HG02943 (cell line): ENCODE data around the gene PHKG1.
"Not testable (repeated sequence)": the region's sequence is repeated elsewhere in the genome, so short reads cannot be mapped to it uniquely, and the experiment has no call there.

Experiments used
- ATAC-seq: cut with Tn5 transposase; IDR thresholded peaks from one replicate; pipeline ENCODE4 v1.9.1; 2021; ENCODE audit warnings: mild to moderate bottlenecking, low read depth, moderate library complexity; ENCODE audit not compliant: unreplicated experiment

The PHKG1 gene

GRCh38 chr7:56046721-56047445, 45.9 kb downstream of the PHKG1 start:
- no peak for ATAC-seq

GRCh38 chr7:56045758-56046157, 47.0 kb downstream of the PHKG1 start:
- not testable (repeated sequence) for ATAC-seq

- no peak for ATAC-seq
Observed at GRCh38 chr7:56040730-56041129, 52.0 kb downstream of the PHKG1 start.

GRCh38 chr7:56033671-56034432, 58.9 kb downstream of the PHKG1 start:
- peak; percentile 97 for ATAC-seq

DNA sequence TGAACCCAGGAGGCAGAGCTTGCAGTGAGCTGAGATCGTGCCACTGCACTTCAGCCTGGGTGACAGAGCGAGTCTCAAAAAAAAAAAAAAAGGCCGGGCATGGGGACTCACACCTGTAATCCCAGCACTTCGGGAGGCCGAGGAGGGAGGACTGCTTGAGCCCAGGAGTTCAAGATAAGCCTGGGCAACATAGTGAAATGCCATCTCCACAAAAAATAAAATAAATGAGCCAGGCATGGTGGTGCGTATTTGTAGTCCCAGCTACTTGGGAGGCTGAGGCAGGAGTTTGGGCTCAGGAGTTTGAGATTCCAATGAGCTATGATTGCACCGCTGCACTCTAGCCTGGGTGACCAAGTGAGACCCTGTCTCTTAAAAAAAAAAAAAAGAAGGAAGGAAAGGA, 60.2 kb downstream of the PHKG1 start:
- not testable (repeated sequence) for ATAC-seq

DNA sequence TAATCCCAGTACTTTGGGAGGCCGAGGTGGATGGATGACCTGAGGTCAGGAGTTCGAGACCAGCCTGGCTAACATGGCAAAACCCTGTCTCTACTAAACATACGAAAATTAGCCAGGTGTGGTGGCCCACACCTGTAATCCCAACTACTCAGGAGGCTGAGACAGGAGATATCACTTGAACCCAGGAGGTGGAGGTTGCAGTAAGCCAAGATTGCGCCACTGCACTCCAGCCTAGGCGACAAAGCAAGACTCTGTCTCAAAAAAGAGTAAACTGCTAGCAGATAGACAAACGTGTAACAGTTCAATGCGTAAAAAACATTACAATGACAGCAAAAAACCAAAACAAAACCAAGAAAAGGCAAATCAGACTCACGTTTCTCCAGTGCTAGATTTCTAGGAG, 61.2 kb downstream of the PHKG1 start:
- ATAC-seq, result not testable (repeated sequence)

GRCh38 chr7:56030340-56030739, 62.4 kb downstream of the PHKG1 start:
- ATAC-seq, result no peak
